OCI-LY7 (cell line): ENCODE data around the gene INPP5A. TPM values are rescaled to one million over a fixed set of nuclear protein-coding genes. Genes with fewer than 3 reads are reported as not detected.

ENCODE experiments used
- BruUV-seq: library from RNA; stranded (reverse); fragments of 400-500 nt; replicated peaks from 2 replicates; lab custom pipeline; 2021; lab: Mats Ljungman, UMichigan
- CTCF ChIA-PET: fragments of 300-600 bp; sonication (Branson Sonifier 250); formaldehyde crosslinking; loops from one replicate; lab custom pipeline; 2022; ENCODE audit warnings: antibody characterized with exemption; ENCODE audit not compliant: unreplicated experiment; lab: Charles Lee
- POLR2A ChIA-PET: fragments of 300-600 bp; sonication (Branson Sonifier 250); formaldehyde crosslinking; loops from one replicate; lab custom pipeline; 2022; ENCODE audit warnings: antibody characterized with exemption; lab: Charles Lee
- DNase-seq: peaks from one replicate; pipeline ENCODE4 v3.0.0-alpha.2; 2015; ENCODE audit warnings: low spot score
- H2AFZ ChIP-seq: fragments of 200-600 bp; sonication (generic), shearing (Covaris generic); 2 replicates; pipeline ENCODE4 v1.6.1; 2014; ENCODE audit warnings: mild to moderate bottlenecking, antibody characterized with exemption, low read length, moderate library complexity
- H3K27ac ChIP-seq: fragments of 200-600 bp; sonication (generic); 2 replicates; pipeline ENCODE4 v1.5.1; 2014; ENCODE audit warnings: mixed run types, low read depth, mild to moderate bottlenecking, moderate library complexity, low read length, inconsistent platforms; ENCODE audit not compliant: poor library complexity, severe bottlenecking
- H3K36me3 ChIP-seq: fragments of 200-600 bp; sonication (generic); 2 replicates; pipeline ENCODE4 v1.6.1; 2014; ENCODE audit warnings: mild to moderate bottlenecking, antibody characterized with exemption, low read length, moderate library complexity, mixed read lengths; ENCODE audit not compliant: insufficient read depth
- H3K4me1 ChIP-seq: fragments of 200-600 bp; sonication (generic); 2 replicates; pipeline ENCODE4 v1.5.1; 2014; ENCODE audit warnings: mild to moderate bottlenecking, low read length; ENCODE audit not compliant: insufficient read depth, poor library complexity, severe bottlenecking
- H3K4me2 ChIP-seq: fragments of 200-600 bp; sonication (generic); 2 replicates; pipeline ENCODE4 v1.6.1; 2014; ENCODE audit warnings: mild to moderate bottlenecking, low read length
- H3K4me3 ChIP-seq: fragments of 200-600 bp; sonication (generic); 2 replicates; pipeline ENCODE4 v1.5.1; 2014; ENCODE audit warnings: mild to moderate bottlenecking, low read depth, low read length; ENCODE audit not compliant: poor library complexity, severe bottlenecking
- H3K79me2 ChIP-seq: fragments of 200-600 bp; sonication (generic); 2 replicates; pipeline ENCODE4 v1.6.1; 2016; ENCODE audit warnings: low read depth, mild to moderate bottlenecking, low read length, moderate library complexity, mixed read lengths; ENCODE audit not compliant: insufficient read depth
- H3K9me2 ChIP-seq: fragments of 200-600 bp; sonication (generic); 2 replicates; pipeline ENCODE4 v1.6.1; 2016; ENCODE audit warnings: mild to moderate bottlenecking, low read length, mixed read lengths; ENCODE audit not compliant: insufficient read depth
- H3K9me3 ChIP-seq: fragments of 200-600 bp; sonication (generic); 2 replicates; pipeline ENCODE4 v1.6.1; 2014; ENCODE audit warnings: mild to moderate bottlenecking, mixed run types, low read length, mixed read lengths
- H4K20me1 ChIP-seq: fragments of 200-600 bp; sonication (generic); 2 replicates; pipeline ENCODE4 v1.6.1; 2014; ENCODE audit warnings: mild to moderate bottlenecking, antibody characterized with exemption, low read length, moderate library complexity, mixed read lengths; ENCODE audit not compliant: insufficient read depth
- CTCF ChIP-seq: fragments of 200-600 bp; sonication (generic); conservative IDR thresholded peaks from 2 replicates; pipeline ENCODE4 v1.5.1; 2014; ENCODE audit warnings: mild to moderate bottlenecking, antibody characterized with exemption, low read length, moderate library complexity, mixed read lengths
- EZH2phosphoT487 ChIP-seq: fragments of 200-600 bp; sonication (generic); IDR thresholded peaks from 2 replicates; pipeline ENCODE4 v1.6.1; 2018; ENCODE audit warnings: low read depth, borderline replicate concordance, mild to moderate bottlenecking, mixed run types, antibody characterized with exemption, low read length, moderate library complexity, mixed read lengths
- intact Hi-C: fragments of 100-400 bp; cut with micrococcal nuclease; formaldehyde crosslinking; loops from one replicate; pipeline ENCODE4 v1.10.0; 2022; ENCODE audit not compliant: unreplicated experiment
- total RNA-seq, 2 experiments: library from RNA; depleted of rRNA in 1 of 2; stranded (reverse); fragments of >200 nt in 1 of 2; shearing (Covaris generic) in 1 of 2; gene quantifications; 2 replicates each; pipeline ENCODE4 v1.2.3, GENCODE V29; 2014 to 2022

INPP5A gene
- total RNA-seq, 2 experiments from 2014 or later, result 14.5 to 18.4 TPM

DNA sequence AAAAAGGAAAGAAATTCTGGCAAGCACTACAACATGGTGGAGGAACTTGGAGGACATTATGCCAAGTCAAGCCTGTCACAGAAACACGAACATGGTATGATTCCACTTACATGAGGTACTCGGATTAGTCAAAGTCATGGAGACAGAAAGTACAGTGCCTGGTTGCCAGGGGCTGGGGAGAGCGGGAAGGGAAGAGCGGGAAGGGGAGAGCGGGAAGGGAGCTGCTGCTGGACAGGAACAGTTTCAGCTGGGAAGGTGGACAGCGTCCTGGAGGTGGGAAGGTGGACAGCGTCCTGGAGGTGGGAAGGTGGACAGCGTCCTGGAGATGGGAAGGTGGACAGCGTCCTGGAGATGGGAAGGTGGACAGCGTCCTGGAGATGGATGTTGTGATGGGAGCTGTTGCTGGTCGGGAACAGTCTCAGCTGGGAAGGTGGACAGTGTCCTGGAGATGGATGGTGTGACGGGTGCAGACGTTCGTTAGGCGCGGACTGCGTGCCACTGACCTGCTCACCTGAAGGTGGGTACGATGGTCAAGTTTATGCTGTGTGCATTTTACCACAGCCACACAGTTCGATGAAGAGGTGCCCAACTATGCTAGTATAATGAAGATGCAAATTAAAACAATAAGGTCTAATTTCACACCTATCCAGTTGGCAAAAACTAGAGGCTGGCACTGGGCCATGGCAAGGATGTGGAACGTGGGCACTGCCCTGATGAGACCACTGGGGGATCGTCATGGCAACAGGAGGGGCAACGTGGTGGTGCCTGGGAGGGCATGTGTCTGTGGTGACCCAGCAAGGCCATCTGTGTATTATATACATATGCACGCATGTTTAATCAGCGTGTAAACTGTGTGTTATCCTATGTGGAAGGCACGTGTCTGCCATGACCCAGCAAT is 144.5 kb downstream of the INPP5A start:
- TF ChIP-seq CTCF (no peak), EZH2phosphoT487 (no peak)
- no peak overlapping the region for H3K27ac ChIP-seq
- no peaks in the 10 kb centered on the region for H3K36me3 ChIP-seq
- no peak for DNase-seq
- no peaks in the 10 kb centered on the region for H3K79me2 ChIP-seq
- no peaks in the 10 kb centered on the region; the same call in 1 of the 2 replicates for H4K20me1 ChIP-seq
- no peaks in the 10 kb centered on the region for H3K9me2 ChIP-seq
- H3K4me1 ChIP-seq, result no peaks in the 10 kb centered on the region
- H3K4me2 ChIP-seq, result no peak overlapping the region
- no peak overlapping the region for H2AFZ ChIP-seq
- ChIA-PET POLR2A (no interaction called here), CTCF (no interaction called here)
- no peak overlapping the region for H3K4me3 ChIP-seq
- intact Hi-C loops, result no loop called here
- no peaks in the 10 kb centered on the region for H3K9me3 ChIP-seq
- no TSS peak for BruUV-seq

DNA sequence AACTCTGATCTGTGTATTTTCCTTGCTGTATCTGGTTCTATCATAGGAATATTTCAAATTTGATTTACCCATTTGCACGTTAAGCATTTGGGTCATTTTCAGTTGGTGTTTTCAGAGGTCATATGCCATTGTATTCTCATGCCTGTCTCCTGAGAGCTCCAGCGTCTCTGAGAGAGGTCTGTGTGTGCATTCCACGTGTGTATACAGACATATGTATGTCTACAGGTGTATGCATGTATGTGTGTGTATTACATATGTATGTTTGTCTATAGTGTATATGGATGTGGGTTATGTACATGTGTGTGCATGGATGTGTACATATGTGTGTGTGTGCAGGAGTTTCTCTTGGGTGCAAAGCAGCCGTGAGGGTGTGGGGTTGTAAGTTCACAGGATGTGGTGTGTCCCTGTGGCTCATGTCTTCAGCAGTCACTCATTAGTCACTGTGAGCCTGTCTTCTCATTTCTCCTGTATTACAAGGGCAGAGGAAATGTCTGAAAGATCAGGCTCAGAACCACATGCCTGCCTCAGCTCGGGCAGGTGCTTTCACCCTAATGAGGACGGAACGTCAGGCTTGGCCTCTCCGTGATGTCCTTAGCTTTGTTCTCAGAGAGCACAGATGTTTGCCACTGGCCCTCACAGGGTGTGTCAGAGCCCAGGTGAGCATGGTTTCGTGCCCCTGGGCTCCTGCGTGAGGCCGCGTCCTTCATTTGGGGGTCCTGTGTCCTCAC is 146.7 kb downstream of the INPP5A start:
- intact Hi-C loops, result no loop called here
- H2AFZ ChIP-seq, result no peak overlapping the region
- H3K36me3 ChIP-seq, result no peaks in the 10 kb centered on the region
- H4K20me1 ChIP-seq, result no peaks in the 10 kb centered on the region; the same call in 1 of the 2 replicates
- no peaks in the 10 kb centered on the region for H3K79me2 ChIP-seq
- no peaks in the 10 kb centered on the region for H3K4me1 ChIP-seq
- no peak overlapping the region for H3K4me2 ChIP-seq
- ChIA-PET CTCF (interaction anchor here (1.1 kb wide), 1 partner anchor 217 kb away, joined by 8 read pairs; no protein-coding TSS in a partner anchor), POLR2A (no interaction called here)
- no peaks in the 10 kb centered on the region for H3K9me3 ChIP-seq
- no peaks in the 10 kb centered on the region for H3K9me2 ChIP-seq
- TF ChIP-seq CTCF (no peak), EZH2phosphoT487 (no peak)
- no peak overlapping the region for H3K27ac ChIP-seq
- no peak for DNase-seq
- no TSS peak for BruUV-seq
- no peak overlapping the region for H3K4me3 ChIP-seq
